SIG-M5 (cell line): ENCODE results near the gene SLC37A1.

ENCODE experiments used
- DNase-seq: peaks from one replicate; lab custom pipeline; 2025; lab: John Stamatoyannopoulos, UW

Gene SLC37A1

GRCh38 chr21:42527489-42528158, 14.0 kb downstream of the SLC37A1 start:
- DNase-seq = no peak

DNA sequence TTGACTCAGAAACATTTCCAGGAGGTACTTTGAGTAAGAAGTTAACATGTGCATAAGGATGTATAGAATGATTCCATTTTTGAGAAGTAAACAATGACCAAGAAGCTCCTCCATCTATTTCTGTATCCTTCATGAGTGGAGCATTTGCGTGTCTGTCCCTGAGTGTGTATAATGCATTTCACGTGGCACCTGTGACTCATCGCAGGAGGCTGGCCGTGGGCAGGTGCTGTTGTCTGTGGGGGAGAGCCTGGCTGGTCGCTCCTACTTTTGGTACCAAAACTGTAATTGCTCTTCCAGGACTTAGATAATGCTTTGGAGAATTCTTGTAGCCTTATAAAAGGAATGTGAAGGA, 16.5 kb downstream of the SLC37A1 start:
- DNase-seq = no peak

GRCh38 chr21:42531771-42532170, 18.1 kb downstream of the SLC37A1 start:
- DNase-seq = no peak

GRCh38 chr21:42532466-42533181, 19.0 kb downstream of the SLC37A1 start:
- no peak for DNase-seq

DNA sequence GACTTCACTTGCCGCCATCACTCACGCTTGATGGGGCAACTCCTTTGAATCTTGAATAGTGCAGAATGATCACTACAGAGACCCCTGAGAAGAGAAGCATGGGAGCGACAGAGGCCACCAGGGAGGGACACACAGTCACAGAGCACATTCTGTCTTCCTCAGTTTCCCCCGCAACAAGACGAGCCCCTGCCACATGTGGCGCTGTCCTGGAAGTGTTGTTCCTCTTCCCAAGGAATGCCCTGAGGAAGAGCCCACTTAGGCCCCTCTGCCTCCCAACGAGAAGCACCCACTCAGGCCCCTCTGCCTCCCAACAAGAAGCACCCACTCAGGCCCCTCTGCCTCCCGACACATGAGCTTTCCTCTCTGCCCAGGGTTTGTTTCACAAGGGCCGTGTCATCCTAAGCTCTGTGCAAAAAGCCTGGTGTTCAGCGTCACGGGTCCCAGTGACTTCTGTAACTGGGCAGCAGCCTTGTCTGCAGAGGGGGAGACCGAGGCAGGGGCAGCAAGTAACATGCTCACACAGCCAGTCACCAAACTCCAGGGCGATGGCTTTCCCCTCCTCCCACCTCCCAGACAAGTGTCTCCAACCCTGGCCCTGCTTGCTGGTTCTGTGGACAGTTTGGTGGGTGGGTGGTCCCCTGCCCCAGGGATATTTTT, 19.8 kb downstream of the SLC37A1 start:
- DNase-seq = no peak

GRCh38 chr21:42533963-42534355, 20.3 kb downstream of the SLC37A1 start:
- DNase-seq = no peak

DNA sequence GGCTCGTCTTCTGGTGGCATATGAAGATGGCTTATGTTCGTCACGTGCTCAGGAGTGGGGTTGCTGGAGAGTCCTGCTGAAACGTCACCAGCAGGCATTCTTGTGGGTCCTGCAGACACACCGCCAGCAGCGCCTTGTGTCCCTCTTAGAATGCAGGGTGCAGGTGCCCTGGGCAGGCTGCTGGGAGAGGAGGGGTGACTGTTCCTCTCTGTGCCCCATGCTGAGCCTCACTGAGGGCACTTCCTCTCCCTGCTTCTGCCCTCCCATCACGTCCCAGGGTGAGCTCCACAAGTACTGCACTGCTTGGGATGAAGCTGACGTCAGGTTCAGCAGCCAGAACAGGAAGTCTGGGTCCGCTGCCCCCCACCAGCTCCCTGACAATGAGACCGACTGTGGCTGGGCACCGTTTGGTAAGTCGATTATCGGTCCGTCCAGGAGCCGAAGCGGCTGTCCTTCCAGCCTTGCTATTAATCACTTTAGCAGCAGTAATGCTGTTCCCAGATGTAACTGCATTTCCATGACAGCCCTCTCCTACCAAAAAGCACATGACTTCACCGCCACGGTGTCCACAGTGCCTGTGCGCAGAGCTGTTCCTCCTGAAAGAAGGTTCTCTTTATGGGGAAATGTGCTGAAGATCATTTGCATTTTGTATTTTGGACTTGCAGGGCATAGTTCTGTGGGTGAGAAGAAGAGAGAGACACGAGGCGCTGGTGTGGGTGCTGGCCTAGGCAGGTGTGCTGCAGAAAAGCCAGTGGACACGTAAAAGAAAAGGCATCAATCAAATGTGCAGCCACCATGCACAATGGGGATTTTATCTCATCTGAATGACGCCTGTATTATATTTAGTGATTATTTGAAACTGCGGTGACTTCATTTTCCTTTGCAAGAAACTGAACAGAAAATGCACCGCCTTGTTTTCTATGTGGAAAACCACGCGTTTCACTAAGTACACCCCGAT, 21.0 kb downstream of the SLC37A1 start:
- no peak for DNase-seq

- DNase-seq = no peak
Measured at GRCh38 chr21:42535602-42536171, 22.0 kb downstream of the SLC37A1 start.

DNA sequence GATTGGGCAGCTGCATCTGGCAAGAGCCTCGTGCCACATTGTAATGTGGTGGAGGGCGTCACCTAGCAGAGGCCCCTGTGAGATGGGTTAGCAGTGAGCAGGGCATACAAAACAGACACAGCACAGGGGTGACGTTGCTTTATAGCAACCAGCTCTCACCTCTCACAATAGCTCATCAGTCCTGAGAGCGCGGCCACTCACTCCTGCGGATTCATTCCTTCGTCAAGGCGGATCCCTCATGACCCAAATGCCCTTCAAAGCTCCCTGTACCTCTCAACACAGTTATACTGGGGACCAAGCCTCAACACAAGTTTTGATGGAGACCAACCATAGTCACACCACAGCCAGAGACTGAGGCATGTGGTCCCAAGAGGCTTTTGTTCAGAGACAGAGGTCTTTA, 22.9 kb downstream of the SLC37A1 start:
- DNase-seq = no peak

- no peak for DNase-seq
Measured at GRCh38 chr21:42537106-42537742, 23.6 kb downstream of the SLC37A1 start.

- DNase-seq = no peak
Measured at GRCh38 chr21:42538479-42539275, 25.0 kb downstream of the SLC37A1 start.

- DNase-seq = no peak
Measured at GRCh38 chr21:42539342-42539741, 25.7 kb downstream of the SLC37A1 start.

GRCh38 chr21:42539931-42540343, 26.3 kb downstream of the SLC37A1 start:
- DNase-seq = no peak

DNA sequence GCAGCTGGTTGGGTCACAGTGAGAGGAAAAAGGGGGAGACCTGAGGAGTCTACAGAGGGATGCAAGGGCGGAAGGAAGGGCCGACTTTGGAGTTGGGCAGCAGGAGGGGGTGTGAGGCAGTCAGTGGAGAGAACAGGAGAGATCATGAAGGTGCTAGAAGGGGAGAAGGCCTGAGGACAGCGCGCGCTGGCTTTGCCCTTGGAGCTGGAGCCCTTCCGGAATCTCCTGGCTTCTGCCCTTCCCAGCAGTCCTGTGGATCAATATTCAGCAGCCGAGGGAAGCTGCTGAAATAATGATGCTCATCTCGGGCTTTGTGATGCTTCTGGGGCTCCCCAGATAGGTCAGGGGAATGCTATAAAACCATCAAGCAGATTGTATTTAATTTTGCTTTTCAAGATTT, 26.7 kb downstream of the SLC37A1 start:
- DNase-seq = no peak

- DNase-seq = no peak
Measured at GRCh38 chr21:42541174-42541573, 27.5 kb downstream of the SLC37A1 start.

DNA sequence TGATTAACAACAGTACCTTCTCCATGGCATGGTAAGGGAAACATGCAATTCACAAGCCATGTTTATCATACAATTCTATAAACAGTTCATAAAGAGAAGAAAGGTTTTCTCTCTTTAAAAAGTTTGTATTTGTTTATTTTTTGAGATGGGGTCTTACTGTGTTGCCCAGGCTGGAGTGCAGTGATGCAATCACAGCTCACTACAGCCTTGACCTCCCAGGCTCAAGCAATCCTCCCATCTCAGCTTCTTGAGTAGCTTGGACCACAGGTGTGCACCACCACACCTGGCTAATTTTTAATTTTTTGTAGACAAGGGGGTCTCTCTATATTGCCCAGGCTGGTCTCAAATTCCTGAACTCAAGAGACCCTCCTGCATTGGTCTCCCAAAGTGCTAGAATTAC, 28.0 kb downstream of the SLC37A1 start:
- DNase-seq = no peak

DNA sequence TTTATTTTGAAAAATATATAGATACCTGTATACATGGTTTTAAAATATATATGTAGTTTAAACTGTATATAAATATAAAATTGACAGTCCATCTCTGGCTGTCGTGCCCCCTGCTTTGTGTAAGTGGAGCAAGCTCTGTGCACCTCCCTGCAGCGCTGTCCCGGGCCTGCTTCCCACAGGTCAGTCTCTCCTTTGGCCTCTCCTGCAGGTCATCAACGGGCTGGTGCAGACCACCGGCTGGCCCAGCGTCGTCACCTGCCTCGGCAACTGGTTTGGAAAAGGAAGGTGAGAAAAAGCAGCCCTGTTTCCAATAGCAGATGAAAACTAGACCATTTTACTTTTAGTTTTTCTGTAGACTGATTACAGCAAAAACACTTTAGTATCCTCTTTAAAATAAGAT, 28.5 kb downstream of the SLC37A1 start:
- DNase-seq = no peak

DNA sequence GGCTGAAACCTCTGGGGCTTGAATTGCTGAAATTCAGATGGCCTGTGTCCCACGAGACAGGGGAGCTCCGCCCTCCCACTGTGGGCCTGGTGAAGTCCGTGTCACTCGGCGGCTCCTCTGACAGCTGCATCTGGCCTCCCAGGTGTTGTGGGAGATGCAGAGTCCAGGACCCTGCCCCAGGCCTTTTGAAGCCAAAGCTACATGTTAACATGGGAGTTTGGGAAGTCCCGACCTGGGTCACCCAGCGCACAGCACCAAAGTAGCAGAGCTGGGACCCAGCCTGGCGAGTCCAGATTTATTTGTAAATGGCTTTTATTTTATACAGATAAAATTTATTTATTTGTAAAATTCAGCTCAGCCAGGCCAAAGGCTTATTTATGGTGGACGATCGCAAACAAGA, 28.9 kb downstream of the SLC37A1 start:
- DNase-seq = no peak

- no peak for DNase-seq
Measured at GRCh38 chr21:42543106-42543847, 29.6 kb downstream of the SLC37A1 start.

GRCh38 chr21:42544544-42544943, 30.9 kb downstream of the SLC37A1 start:
- no peak for DNase-seq
